ENCODE results near the gene SNAPC2.

SNAPC2 gene

DNA sequence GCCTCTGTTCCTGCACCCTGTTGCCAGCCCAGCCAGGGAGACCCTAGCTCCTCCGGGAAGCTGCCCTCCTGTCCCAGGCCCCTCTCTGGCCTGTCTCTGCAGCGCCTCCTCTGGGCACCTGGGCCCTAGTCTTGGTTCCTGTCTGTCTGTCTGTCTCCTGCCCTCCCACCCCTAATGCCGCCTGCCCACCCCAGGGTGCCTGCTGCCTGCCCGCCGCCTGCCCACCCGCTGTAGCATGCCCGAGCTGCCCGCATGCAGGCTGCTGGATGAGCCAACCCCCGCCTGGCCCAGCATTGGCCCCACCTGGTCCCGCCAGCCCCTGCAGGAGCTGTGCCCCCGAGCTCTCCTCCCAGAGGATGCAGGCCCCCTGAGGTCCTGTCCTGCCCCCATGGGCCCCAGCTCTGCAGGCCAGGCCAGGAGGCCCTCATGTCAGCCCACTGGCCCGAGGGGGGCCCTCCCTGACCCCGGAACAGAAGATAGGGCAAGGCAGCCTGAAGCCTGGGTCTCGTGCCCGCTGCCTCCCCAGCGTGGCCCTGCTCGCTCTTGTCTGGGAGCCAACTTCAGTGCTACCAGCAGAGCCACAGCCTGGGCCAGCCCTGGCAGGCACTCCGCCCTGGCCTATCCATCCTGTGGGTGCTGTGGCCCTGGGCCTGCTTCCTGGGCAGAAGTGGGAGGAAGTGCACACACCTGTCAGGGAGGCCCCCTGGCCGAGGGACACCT is 11.2 kb upstream of the SNAPC2 start:
- TF ChIP-seq CTCF (IDR thresholded peaks at IDR 0.05), result no peak
- Histone ChIP-seq H3K36me3 (peaks cover 60% of the 10 kb centered on the region), H3K9me3 (no peaks in the 10 kb centered on the region), H3K4me3 (ENCODE audit: low read depth in 1 of 2, low read length in 1 of 2) (no peak overlapping the region), H3K27me3 (peaks cover 3% of the 10 kb centered on the region), H3K27ac (no peak overlapping the region), H3K4me1 (ENCODE audit: control insufficient read depth in 1 of 2, insufficient read depth in 1 of 2, low read depth in 1 of 2, low read length in 1 of 2) (peaks cover 12 to 14% of the 10 kb centered on the region in 2 experiments)

- Histone ChIP-seq H3K36me3 (peaks cover 60% of the 10 kb centered on the region), H3K27ac (no peak overlapping the region), H3K27me3 (peaks cover 10% of the 10 kb centered on the region), H3K4me3 (ENCODE audit: low read depth in 1 of 2, low read length in 1 of 2) (no peak overlapping the region), H3K9me3 (no peaks in the 10 kb centered on the region), H3K4me1 (ENCODE audit: control insufficient read depth in 1 of 2, insufficient read depth in 1 of 2, low read depth in 1 of 2, low read length in 1 of 2) (peaks cover 8 to 9% of the 10 kb centered on the region in 2 experiments)
- TF ChIP-seq CTCF (IDR thresholded peaks at IDR 0.05), result no peak
These were observed 10.6 kb upstream of the SNAPC2 start for GRCh38 chr19:7909471-7910067.

GRCh38 chr19:7910321-7911161 is 9.6 kb upstream of the SNAPC2 start:
- TF ChIP-seq CTCF (IDR thresholded peaks at IDR 0.05), result no peak
- Histone ChIP-seq H3K4me1 (ENCODE audit: control insufficient read depth in 1 of 2, insufficient read depth in 1 of 2, low read depth in 1 of 2, low read length in 1 of 2) (peaks cover 0 to under 1% of the 10 kb centered on the region in 2 experiments), H3K27me3 (peaks cover 19% of the 10 kb centered on the region), H3K27ac (no peak overlapping the region), H3K4me3 (ENCODE audit: low read depth in 1 of 2, low read length in 1 of 2) (no peak overlapping the region), H3K9me3 (no peaks in the 10 kb centered on the region), H3K36me3 (peaks cover 60% of the 10 kb centered on the region)

DNA sequence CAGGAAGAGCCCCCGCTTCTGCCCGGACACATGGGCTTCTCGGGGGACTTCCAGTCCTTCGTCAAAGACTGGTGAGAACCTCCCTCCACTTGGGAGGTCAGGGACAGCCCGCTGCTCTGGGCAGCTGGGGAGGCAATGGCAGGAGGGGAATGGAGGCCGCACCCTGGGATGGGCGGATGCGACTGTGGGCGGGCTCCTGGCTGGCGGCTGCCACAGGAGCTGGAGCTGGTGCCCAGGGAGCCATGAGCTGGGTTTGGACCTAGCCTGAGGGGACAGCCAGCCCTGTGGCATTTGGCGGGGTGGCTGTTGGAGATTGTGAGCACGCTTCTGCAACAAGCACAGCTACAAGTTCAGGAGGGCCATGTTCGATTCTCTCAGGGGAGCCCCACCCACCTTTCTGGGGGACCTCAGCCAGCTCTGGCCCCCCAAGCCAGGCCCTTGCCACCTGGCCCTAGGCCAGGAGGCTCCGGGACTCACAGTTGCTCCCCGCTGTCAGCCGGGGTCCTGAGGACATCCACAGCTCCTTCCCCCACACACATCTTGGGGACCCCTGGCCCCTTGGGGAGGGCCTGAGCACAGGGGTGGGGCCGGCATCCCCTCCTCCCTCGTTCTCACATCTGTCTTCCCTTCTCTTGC is 8.5 kb upstream of the SNAPC2 start:
- Histone ChIP-seq H3K27ac (no peak overlapping the region), H3K4me1 (ENCODE audit: control insufficient read depth in 1 of 2, insufficient read depth in 1 of 2, low read depth in 1 of 2, low read length in 1 of 2) (peaks cover 5 to 12% of the 10 kb centered on the region in 2 experiments), H3K4me3 (ENCODE audit: low read depth in 1 of 2, low read length in 1 of 2) (no peak overlapping the region), H3K9me3 (no peaks in the 10 kb centered on the region), H3K27me3 (peaks cover 30% of the 10 kb centered on the region), H3K36me3 (peaks cover 50% of the 10 kb centered on the region)
- no peak for TF ChIP-seq CTCF (IDR thresholded peaks at IDR 0.05)

- H3K27ac ChIP-seq, result no peak overlapping the region
- peaks cover 36% of the 10 kb centered on the region for H3K27me3 ChIP-seq
- H3K4me3 ChIP-seq (ENCODE audit: low read depth in 1 of 2, low read length in 1 of 2), result no peak overlapping the region
- H3K9me3 ChIP-seq, result no peaks in the 10 kb centered on the region
- TF ChIP-seq CTCF (IDR thresholded peaks at IDR 0.05), result no peak
- peaks cover 10 to 18% of the 10 kb centered on the region in 2 experiments for H3K4me1 ChIP-seq (ENCODE audit: control insufficient read depth in 1 of 2, insufficient read depth in 1 of 2, low read depth in 1 of 2, low read length in 1 of 2)
- peaks cover 50% of the 10 kb centered on the region for H3K36me3 ChIP-seq
These were observed 7.9 kb upstream of the SNAPC2 start for GRCh38 chr19:7912144-7912696.
